ENCODE data around the gene FBXW11. TPM values are rescaled to one million over a fixed set of nuclear protein-coding genes. Genes with fewer than 3 reads are reported as not detected.

The FBXW11 gene
- total RNA-seq, 2 donors from 2014 or later, result 25.9 to 35.5 TPM

DNA sequence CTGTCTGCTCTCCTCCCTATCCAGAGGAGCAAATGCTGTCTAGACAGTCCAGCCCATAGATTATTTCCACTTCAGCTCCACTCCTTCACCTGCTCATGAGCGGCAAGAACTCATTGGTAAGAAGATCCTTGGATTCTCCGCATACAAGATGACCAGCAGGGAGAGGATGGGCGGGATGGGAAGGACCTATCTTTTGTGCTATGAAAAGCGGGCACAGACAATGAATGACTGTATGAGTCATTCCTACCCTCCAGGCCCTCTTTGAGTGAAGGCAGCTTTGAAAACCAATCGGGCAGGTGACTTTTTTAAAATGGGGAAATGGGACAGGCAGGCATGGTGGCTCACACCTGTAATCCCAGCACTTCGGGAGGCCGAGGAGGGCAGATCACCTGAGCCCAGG, 171.4 kb downstream of the FBXW11 start:
- intact Hi-C loops (cut with DNase I), result no loop called here
- DNase-seq, result no peak
- H3K4me3 ChIP-seq, result no peak overlapping the region
- no peaks in the 10 kb centered on the region for H3K27me3 ChIP-seq
- no peak overlapping the region for H3K27ac ChIP-seq
- H3K9me3 ChIP-seq, result no peaks in the 10 kb centered on the region
- H3K9ac ChIP-seq (ENCODE audit: low read depth in 2 of 2, low read length in 2 of 2), result no peak overlapping the region
- no peaks in the 10 kb centered on the region for H3K4me1 ChIP-seq
- no peaks in the 10 kb centered on the region for H3K36me3 ChIP-seq
- TF ChIP-seq, protein P1, sequence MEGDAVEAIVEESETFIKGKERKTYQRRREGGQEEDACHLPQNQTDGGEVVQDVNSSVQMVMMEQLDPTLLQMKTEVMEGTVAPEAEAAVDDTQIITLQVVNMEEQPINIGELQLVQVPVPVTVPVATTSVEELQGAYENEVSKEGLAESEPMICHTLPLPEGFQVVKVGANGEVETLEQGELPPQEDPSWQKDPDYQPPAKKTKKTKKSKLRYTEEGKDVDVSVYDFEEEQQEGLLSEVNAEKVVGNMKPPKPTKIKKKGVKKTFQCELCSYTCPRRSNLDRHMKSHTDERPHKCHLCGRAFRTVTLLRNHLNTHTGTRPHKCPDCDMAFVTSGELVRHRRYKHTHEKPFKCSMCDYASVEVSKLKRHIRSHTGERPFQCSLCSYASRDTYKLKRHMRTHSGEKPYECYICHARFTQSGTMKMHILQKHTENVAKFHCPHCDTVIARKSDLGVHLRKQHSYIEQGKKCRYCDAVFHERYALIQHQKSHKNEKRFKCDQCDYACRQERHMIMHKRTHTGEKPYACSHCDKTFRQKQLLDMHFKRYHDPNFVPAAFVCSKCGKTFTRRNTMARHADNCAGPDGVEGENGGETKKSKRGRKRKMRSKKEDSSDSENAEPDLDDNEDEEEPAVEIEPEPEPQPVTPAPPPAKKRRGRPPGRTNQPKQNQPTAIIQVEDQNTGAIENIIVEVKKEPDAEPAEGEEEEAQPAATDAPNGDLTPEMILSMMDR (IDR thresholded peaks at IDR 0.05), result no peak

GRCh38 chr5:171834461-171834860, 172.0 kb downstream of the FBXW11 start:
- Histone ChIP-seq H3K27me3 (no peaks in the 10 kb centered on the region), H3K36me3 (no peaks in the 10 kb centered on the region), H3K9ac (ENCODE audit: low read depth in 2 of 2, low read length in 2 of 2) (no peak overlapping the region), H3K9me3 (no peaks in the 10 kb centered on the region), H3K4me3 (no peak overlapping the region), H3K27ac (no peak overlapping the region), H3K4me1 (no peaks in the 10 kb centered on the region)
- DNase-seq, result no peak
- TF ChIP-seq, protein P1 (IDR thresholded peaks at IDR 0.05), result no peak
- intact Hi-C loops (cut with DNase I), result no loop called here

GRCh38 chr5:171832775-171833174, 173.7 kb downstream of the FBXW11 start:
- DNase-seq, result no peak
- intact Hi-C loops (cut with DNase I), result no loop called here
- Histone ChIP-seq H3K9ac (ENCODE audit: low read depth in 2 of 2, low read length in 2 of 2) (no peak overlapping the region), H3K27ac (no peak overlapping the region), H3K36me3 (no peaks in the 10 kb centered on the region), H3K9me3 (no peaks in the 10 kb centered on the region), H3K4me3 (no peak overlapping the region), H3K27me3 (no peaks in the 10 kb centered on the region), H3K4me1 (no peaks in the 10 kb centered on the region)
- TF ChIP-seq, protein P1 (IDR thresholded peaks at IDR 0.05), result no peak

GRCh38 chr5:171830686-171831085, 175.8 kb downstream of the FBXW11 start:
- H3K9me3 ChIP-seq, result no peaks in the 10 kb centered on the region
- no peak overlapping the region for H3K4me3 ChIP-seq
- H3K4me1 ChIP-seq, result no peaks in the 10 kb centered on the region
- H3K27me3 ChIP-seq, result no peaks in the 10 kb centered on the region
- DNase-seq, result no peak
- H3K36me3 ChIP-seq, result no peaks in the 10 kb centered on the region
- no peak overlapping the region for H3K9ac ChIP-seq (ENCODE audit: low read depth in 2 of 2, low read length in 2 of 2)
- TF ChIP-seq, protein P1 (IDR thresholded peaks at IDR 0.05), result no peak
- intact Hi-C loops (cut with DNase I), result no loop called here
- H3K27ac ChIP-seq, result no peak overlapping the region

- Histone ChIP-seq H3K27me3 (no peaks in the 10 kb centered on the region), H3K27ac (no peak overlapping the region)
- TF ChIP-seq, protein P1 (IDR thresholded peaks at IDR 0.05), result no peak
These were observed 179.3 kb downstream of the FBXW11 start for GRCh38 chr5:171827162-171827561.

GRCh38 chr5:171826132-171826531, 180.3 kb downstream of the FBXW11 start:
- intact Hi-C loops (cut with DNase I), result no loop called here
- H3K4me3 ChIP-seq, result no peak overlapping the region
- no peaks in the 10 kb centered on the region for H3K4me1 ChIP-seq
- H3K27me3 ChIP-seq, result no peaks in the 10 kb centered on the region
- H3K36me3 ChIP-seq, result no peaks in the 10 kb centered on the region
- no peak overlapping the region for H3K9ac ChIP-seq (ENCODE audit: low read depth in 2 of 2, low read length in 2 of 2)
- H3K9me3 ChIP-seq, result no peaks in the 10 kb centered on the region
- no peak overlapping the region for H3K27ac ChIP-seq
- TF ChIP-seq, protein P1 (IDR thresholded peaks at IDR 0.05), result no peak
- DNase-seq, result no peak

More at GRCh38 chr5:171827162-171827561, 179.3 kb downstream of the FBXW11 start:
- Histone ChIP-seq H3K9ac (ENCODE audit: low read depth in 2 of 2, low read length in 2 of 2) (no peak overlapping the region), H3K4me3 (no peak overlapping the region), H3K4me1 (no peaks in the 10 kb centered on the region), H3K36me3 (no peaks in the 10 kb centered on the region), H3K9me3 (no peaks in the 10 kb centered on the region)
- no peak for DNase-seq
- intact Hi-C loops (cut with DNase I), result no loop called here

Measured in colonic mucosa (tissue), 4 donors.